GM19328 (cell line): ENCODE measurements around the gene PRTG.
"Not testable (repeated sequence)": the region's sequence is repeated elsewhere in the genome, so short reads cannot be mapped to it uniquely, and the experiment has no call there.

Experiments used
- ATAC-seq: cut with Tn5 transposase; IDR thresholded peaks from one replicate; pipeline ENCODE4 v1.9.1; 2021; ENCODE audit warnings: mild to moderate bottlenecking, moderate library complexity; ENCODE audit not compliant: unreplicated experiment

Gene PRTG

GRCh38 chr15:55707518-55707917 is 35.4 kb downstream of the PRTG start:
- no peak for ATAC-seq

- no peak for ATAC-seq
These were observed 39.1 kb downstream of the PRTG start for GRCh38 chr15:55703873-55704301.

- no peak for ATAC-seq
These were observed 42.1 kb downstream of the PRTG start for GRCh38 chr15:55700876-55701275.

GRCh38 chr15:55698653-55699052 is 44.3 kb downstream of the PRTG start:
- ATAC-seq: no peak

GRCh38 chr15:55696221-55696620 is 46.7 kb downstream of the PRTG start:
- ATAC-seq: no peak

- ATAC-seq: no peak
These were observed 47.5 kb downstream of the PRTG start for GRCh38 chr15:55695432-55695831.

- ATAC-seq: no peak
These were observed 48.3 kb downstream of the PRTG start for GRCh38 chr15:55694652-55695150.

- ATAC-seq: not testable (repeated sequence)
These were observed 49.8 kb downstream of the PRTG start for GRCh38 chr15:55693116-55693515.

GRCh38 chr15:55687792-55688191 is 55.2 kb downstream of the PRTG start:
- no peak for ATAC-seq

GRCh38 chr15:55685286-55685685 is 57.7 kb downstream of the PRTG start:
- ATAC-seq: peak; percentile 81

- no peak for ATAC-seq
These were observed 59.6 kb downstream of the PRTG start for GRCh38 chr15:55683376-55683775.

- no peak for ATAC-seq
These were observed 61.3 kb downstream of the PRTG start for GRCh38 chr15:55681631-55682030.

- ATAC-seq: no peak
These were observed 66.4 kb downstream of the PRTG start for GRCh38 chr15:55676507-55676906.

- no peak for ATAC-seq
These were observed 69.7 kb downstream of the PRTG start for GRCh38 chr15:55673287-55673686.

- ATAC-seq: no peak
These were observed 73.7 kb downstream of the PRTG start for GRCh38 chr15:55669270-55669669.

GRCh38 chr15:55665605-55666227 is 77.2 kb downstream of the PRTG start:
- no peak for ATAC-seq

GRCh38 chr15:55661428-55661827 is 81.5 kb downstream of the PRTG start:
- no peak for ATAC-seq

- ATAC-seq: no peak
These were observed 82.8 kb downstream of the PRTG start for GRCh38 chr15:55660153-55660552.

GRCh38 chr15:55659481-55659880 is 83.5 kb downstream of the PRTG start:
- no peak for ATAC-seq

GRCh38 chr15:55658886-55659285 is 84.1 kb downstream of the PRTG start:
- no peak for ATAC-seq

- no peak for ATAC-seq
These were observed 88.4 kb downstream of the PRTG start for GRCh38 chr15:55654561-55655031.

- no peak for ATAC-seq
These were observed 90.0 kb downstream of the PRTG start for GRCh38 chr15:55652909-55653495.

- no peak for ATAC-seq
These were observed 90.6 kb downstream of the PRTG start for GRCh38 chr15:55652359-55652758.
